HepG2 (cell line): ENCODE data around the gene WNT3A.

Source experiments
- ATF2 ChIP-seq: sonication (generic); formaldehyde crosslinking; IDR thresholded peaks from 2 replicates; pipeline ENCODE4 v1.4.0; 2020; ENCODE audit warnings: missing genetic modification reagents
- CTCF ChIP-seq: sonication (generic); formaldehyde crosslinking; IDR thresholded peaks from 2 replicates; pipeline ENCODE4 v1.5.0; 2020; ENCODE audit warnings: mild to moderate bottlenecking, missing genetic modification reagents, moderate library complexity

- TF ChIP-seq CTCF (CRISPR knock-in tag) (no peak), ATF2 (CRISPR knock-in tag) (no peak)
Measured at GRCh38 chr1:228074954-228075730, 68.3 kb downstream of the WNT3A start.
